Osteocyte (in vitro differentiated cells): ENCODE measurements around the gene ZFP36L2. TPM values are rescaled to one million over a fixed set of nuclear protein-coding genes. Genes with fewer than 3 reads are reported as not detected.

Experiments
- DNase-seq: peaks from one replicate; pipeline ENCODE4 v3.0.0; 2021; ENCODE audit warnings: mixed read lengths; ENCODE audit not compliant: unreplicated experiment; ENCODE audit errors: extremely low spot score
- H3K27ac Mint-ChIP-seq: one replicate; pipeline ENCODE4 v1.8.0; 2021; ENCODE audit warnings: mild to moderate bottlenecking, mixed read lengths; ENCODE audit not compliant: unreplicated experiment
- H3K27me3 Mint-ChIP-seq: one replicate; pipeline ENCODE4 v1.8.0; 2021; ENCODE audit warnings: mixed read lengths; ENCODE audit not compliant: unreplicated experiment
- H3K36me3 Mint-ChIP-seq: one replicate; pipeline ENCODE4 v1.8.0; 2021; ENCODE audit warnings: mixed read lengths; ENCODE audit not compliant: unreplicated experiment
- H3K4me1 Mint-ChIP-seq: one replicate; pipeline ENCODE4 v1.8.0; 2021; ENCODE audit warnings: mixed read lengths; ENCODE audit not compliant: unreplicated experiment
- H3K4me3 Mint-ChIP-seq: one replicate; pipeline ENCODE4 v1.8.0; 2021; ENCODE audit warnings: mild to moderate bottlenecking, moderate library complexity, mixed read lengths; ENCODE audit not compliant: unreplicated experiment
- H3K9me3 Mint-ChIP-seq: one replicate; pipeline ENCODE4 v1.8.0; 2021; ENCODE audit warnings: mixed read lengths; ENCODE audit not compliant: unreplicated experiment
- total RNA-seq: library from RNA; stranded (reverse); gene quantifications from 2 replicates; pipeline ENCODE4 v1.2.1, GENCODE V29; 2021
- TF ChIP-seq, protein P1 (sequence below): fragments of 200-600 bp; sonication (generic); IDR thresholded peaks from 2 replicates; pipeline ENCODE4 v1.5.0; 2021; ENCODE audit warnings: antibody characterized with exemption, mild to moderate bottlenecking, moderate library complexity

The ZFP36L2 gene
- total RNA-seq, 1 donor from 2014 or later, result 88.0 TPM

DNA sequence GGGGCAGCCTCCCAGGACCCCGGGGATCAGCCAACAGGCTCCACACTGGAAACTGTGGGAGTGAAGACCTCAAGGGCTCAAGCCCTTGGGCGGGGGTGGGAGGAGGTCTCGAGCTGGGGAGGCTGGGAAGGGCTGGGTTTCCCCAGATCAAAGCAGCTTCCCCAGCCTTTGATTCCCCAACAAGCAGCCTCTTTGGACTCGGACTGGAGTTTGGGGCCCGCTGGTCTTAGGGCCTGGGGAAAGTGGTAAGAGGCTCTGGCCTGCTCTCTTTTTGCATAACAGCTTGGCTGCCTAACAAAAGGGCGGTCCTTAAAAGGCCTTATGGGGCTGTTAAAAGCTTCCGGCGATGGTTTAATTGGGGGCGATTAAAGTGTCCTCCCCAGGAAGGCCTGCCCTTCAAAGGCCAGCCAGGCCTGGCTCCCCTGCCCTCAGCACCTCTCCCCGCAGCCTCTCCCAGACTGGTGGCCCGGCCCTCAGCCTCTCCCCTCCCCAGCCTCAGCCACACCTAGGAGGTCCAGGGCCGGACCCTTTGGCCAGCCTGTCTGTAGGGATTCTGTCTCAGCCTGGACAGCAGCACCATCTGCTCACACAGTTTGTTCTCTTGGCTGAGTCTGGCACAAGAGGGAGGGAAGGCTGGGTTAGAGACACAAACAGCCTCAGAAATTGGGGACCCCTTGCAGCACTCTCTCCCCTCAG lies 39.6 kb downstream of the ZFP36L2 start:
- H3K4me3 Mint-ChIP-seq, result no peak overlapping the region
- no peak for DNase-seq
- no peaks in the 10 kb centered on the region for H3K4me1 Mint-ChIP-seq
- H3K27me3 Mint-ChIP-seq, result no peaks in the 10 kb centered on the region
- H3K27ac Mint-ChIP-seq, result no peak overlapping the region
- TF ChIP-seq, protein P1, sequence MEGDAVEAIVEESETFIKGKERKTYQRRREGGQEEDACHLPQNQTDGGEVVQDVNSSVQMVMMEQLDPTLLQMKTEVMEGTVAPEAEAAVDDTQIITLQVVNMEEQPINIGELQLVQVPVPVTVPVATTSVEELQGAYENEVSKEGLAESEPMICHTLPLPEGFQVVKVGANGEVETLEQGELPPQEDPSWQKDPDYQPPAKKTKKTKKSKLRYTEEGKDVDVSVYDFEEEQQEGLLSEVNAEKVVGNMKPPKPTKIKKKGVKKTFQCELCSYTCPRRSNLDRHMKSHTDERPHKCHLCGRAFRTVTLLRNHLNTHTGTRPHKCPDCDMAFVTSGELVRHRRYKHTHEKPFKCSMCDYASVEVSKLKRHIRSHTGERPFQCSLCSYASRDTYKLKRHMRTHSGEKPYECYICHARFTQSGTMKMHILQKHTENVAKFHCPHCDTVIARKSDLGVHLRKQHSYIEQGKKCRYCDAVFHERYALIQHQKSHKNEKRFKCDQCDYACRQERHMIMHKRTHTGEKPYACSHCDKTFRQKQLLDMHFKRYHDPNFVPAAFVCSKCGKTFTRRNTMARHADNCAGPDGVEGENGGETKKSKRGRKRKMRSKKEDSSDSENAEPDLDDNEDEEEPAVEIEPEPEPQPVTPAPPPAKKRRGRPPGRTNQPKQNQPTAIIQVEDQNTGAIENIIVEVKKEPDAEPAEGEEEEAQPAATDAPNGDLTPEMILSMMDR, result no peak
- no peaks in the 10 kb centered on the region for H3K36me3 Mint-ChIP-seq
- no peaks in the 10 kb centered on the region for H3K9me3 Mint-ChIP-seq

DNA sequence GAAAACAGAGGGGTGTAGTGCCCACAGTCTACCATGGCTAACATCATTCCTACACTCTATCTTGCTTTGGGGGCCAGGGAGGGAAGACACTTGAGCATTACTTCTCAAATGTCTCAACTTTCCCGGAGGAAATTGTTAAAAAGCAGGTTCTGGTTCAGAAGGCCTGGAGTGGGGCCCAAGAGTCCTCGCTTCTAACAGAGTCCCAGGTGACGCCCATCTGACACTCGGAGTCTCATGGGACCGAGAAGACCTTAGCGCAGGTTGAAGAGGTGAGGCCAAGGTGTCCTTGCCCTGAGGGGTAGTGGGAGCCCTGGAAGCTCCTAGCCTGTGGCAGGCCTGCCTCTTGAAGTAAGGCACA lies 40.1 kb downstream of the ZFP36L2 start:
- Mint-ChIP-seq H3K9me3 (no peaks in the 10 kb centered on the region), H3K27ac (no peak overlapping the region), H3K27me3 (no peaks in the 10 kb centered on the region), H3K4me3 (no peak overlapping the region), H3K36me3 (no peaks in the 10 kb centered on the region), H3K4me1 (peaks cover 4% of the 10 kb centered on the region)
- no peak for DNase-seq
- TF ChIP-seq, protein P1, result no peak

DNA sequence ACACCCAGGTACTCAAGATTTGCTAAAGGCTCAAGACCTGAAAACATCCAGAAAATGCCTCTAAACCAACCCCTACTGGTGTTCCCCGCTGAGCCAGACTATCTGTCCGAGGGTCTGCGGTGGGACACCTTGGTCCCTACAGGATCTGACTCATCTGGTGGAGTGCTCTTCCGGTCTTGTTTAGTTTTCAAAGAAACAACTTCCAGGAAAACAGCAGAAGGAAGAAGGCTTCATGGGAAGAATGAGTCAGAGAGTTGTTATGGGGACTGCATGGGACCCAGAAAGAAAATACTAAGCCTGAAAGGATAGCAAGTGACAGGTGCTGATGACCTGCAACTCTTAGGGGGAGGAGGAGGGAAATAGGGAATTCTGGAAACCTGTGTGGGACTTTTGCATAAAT lies 41.3 kb downstream of the ZFP36L2 start:
- Mint-ChIP-seq H3K4me1 (peaks cover 8% of the 10 kb centered on the region), H3K4me3 (no peak overlapping the region), H3K27ac (no peak overlapping the region), H3K9me3 (no peaks in the 10 kb centered on the region), H3K27me3 (no peaks in the 10 kb centered on the region), H3K36me3 (no peaks in the 10 kb centered on the region)
- DNase-seq, result no peak
- TF ChIP-seq, protein P1, result no peak

DNA sequence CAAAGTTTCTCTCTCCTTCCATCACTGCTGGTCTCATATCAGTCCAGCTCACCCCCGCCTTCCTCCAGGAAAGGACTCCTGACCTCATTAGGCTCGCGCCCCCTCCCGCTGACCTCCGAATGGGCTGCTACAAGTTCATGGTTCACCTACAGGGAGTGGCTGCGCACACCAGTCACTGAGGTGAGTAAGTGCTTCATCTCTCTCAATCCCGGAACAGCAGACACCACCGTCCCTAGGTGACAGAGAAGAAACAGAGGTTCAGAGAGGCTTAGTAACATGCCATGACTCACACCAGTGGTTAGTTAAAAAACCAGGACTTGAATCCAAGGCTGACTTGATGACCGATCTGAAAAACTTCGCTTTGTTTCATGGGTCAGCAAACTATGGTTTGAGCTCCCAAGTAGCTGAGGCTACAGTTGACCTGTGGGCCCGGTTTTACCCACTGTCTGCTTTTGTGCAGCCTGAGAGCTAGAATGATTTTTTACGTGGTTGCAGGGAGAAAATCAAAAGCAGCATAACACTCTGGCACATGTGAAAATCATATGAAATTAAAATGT lies 42.0 kb downstream of the ZFP36L2 start:
- no peak overlapping the region for H3K27ac Mint-ChIP-seq
- H3K27me3 Mint-ChIP-seq, result no peaks in the 10 kb centered on the region
- H3K4me1 Mint-ChIP-seq, result peaks cover 11% of the 10 kb centered on the region
- TF ChIP-seq, protein P1, result no peak
- DNase-seq, result no peak
- H3K4me3 Mint-ChIP-seq, result no peak overlapping the region
- H3K36me3 Mint-ChIP-seq, result no peaks in the 10 kb centered on the region
- H3K9me3 Mint-ChIP-seq, result no peaks in the 10 kb centered on the region

DNA sequence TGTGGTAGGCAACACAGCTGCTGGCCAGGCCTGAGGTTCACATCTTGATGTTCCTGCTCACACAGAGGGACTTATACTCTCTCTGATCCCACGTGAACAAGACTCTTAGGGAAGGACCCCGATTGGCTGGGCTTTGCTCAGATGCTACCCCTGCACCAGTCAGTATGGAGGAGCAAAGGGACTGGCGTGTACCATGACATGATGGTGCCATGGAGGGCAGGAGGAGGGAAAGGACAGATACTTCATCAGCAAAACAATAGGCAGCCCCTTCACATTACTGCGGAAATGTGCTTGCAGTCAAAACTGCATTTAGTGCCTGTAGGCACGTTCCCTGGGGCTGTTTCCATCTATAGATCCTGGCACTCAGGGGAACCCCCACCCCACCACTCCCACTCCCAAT lies 42.7 kb downstream of the ZFP36L2 start:
- no peak overlapping the region for H3K4me3 Mint-ChIP-seq
- TF ChIP-seq, protein P1, result no peak
- no peaks in the 10 kb centered on the region for H3K9me3 Mint-ChIP-seq
- H3K27ac Mint-ChIP-seq, result no peak overlapping the region
- no peak for DNase-seq
- no peaks in the 10 kb centered on the region for H3K36me3 Mint-ChIP-seq
- no peaks in the 10 kb centered on the region for H3K27me3 Mint-ChIP-seq
- H3K4me1 Mint-ChIP-seq, result peaks cover 18% of the 10 kb centered on the region
